Endothelial cell (in vitro differentiated cells): ENCODE data around the gene SYNJ2. TPM values are rescaled to one million over a fixed set of nuclear protein-coding genes. Genes with fewer than 3 reads are reported as not detected.

Experiments used
- DNase-seq: peaks from one replicate; pipeline ENCODE4 v3.0.0; 2021; ENCODE audit warnings: low spot score
- H3K27ac Mint-ChIP-seq: one replicate; pipeline ENCODE4 v1.8.0; 2021; ENCODE audit warnings: mixed read lengths, inconsistent platforms; ENCODE audit not compliant: unreplicated experiment
- H3K27me3 Mint-ChIP-seq: one replicate; pipeline ENCODE4 v1.8.0; 2021; ENCODE audit warnings: mild to moderate bottlenecking, moderate library complexity, mixed read lengths, inconsistent platforms; ENCODE audit not compliant: unreplicated experiment
- H3K36me3 Mint-ChIP-seq: one replicate; pipeline ENCODE4 v1.8.0; 2021; ENCODE audit warnings: mild to moderate bottlenecking, low read depth, mixed read lengths, inconsistent platforms; ENCODE audit not compliant: unreplicated experiment
- H3K4me1 Mint-ChIP-seq: one replicate; pipeline ENCODE4 v1.8.0; 2021; ENCODE audit warnings: mild to moderate bottlenecking, mixed read lengths, inconsistent platforms; ENCODE audit not compliant: unreplicated experiment
- H3K4me3 Mint-ChIP-seq: one replicate; pipeline ENCODE4 v1.8.0; 2021; ENCODE audit warnings: mild to moderate bottlenecking, mixed read lengths, inconsistent platforms; ENCODE audit not compliant: unreplicated experiment
- H3K9me3 Mint-ChIP-seq: one replicate; pipeline ENCODE4 v1.8.0; 2021; ENCODE audit warnings: mixed read lengths, inconsistent platforms; ENCODE audit not compliant: unreplicated experiment
- total RNA-seq: library from RNA; stranded (reverse); fragmentation: NEBNext Ultra II Directional; extraction: Animal tissue kit (Norgen Biotek cat#: 25700); gene quantifications from one replicate; pipeline ENCODE4 v1.2.1, GENCODE V29; 2021; ENCODE audit not compliant: unreplicated experiment
- TF ChIP-seq, protein P1 (sequence below): fragments of 200-600 bp; sonication (generic); IDR thresholded peaks from one replicate; pipeline ENCODE4 v1.5.0; 2021; ENCODE audit warnings: antibody characterized with exemption; ENCODE audit not compliant: unreplicated experiment

The SYNJ2 gene
- total RNA-seq, 1 donor from 2014 or later, result 33.7 TPM

DNA sequence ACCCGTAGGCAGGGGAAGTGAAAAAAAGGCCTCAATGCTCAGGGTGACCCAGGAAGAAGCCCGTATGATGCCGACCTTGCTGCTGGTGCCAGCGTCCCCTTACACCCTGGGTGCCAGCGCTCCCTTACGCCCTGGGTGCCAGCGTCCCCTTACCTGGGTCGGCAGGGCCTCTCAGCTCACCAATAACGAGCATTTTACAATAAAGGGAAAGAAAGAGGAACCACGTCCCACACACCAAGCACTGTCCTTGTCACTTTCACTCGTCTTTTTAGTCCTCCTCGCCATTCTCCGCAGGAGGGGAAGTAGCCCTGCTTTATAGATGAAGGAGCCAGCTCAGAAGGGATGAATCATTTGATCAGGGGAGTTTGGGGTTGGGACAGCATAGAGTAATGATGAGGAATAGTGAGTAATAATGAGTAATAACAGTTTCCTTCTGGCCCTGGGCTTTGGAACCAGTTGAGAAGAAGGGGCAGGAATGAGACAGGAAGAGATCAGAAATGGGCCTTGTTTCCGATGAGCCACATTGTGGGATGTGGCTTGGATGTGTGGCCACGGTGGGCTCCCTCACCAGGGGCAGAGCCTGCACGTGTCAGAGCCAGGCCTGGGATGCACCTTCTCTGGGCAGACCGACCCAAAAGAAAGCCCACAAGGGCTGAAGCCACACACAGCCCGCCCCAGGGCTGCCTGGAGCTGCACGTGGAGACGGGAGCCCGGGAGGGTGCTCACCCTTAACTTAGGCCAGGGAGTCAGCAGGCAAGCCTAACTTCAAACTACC is 75.7 kb downstream of the SYNJ2 start:
- no peaks in the 10 kb centered on the region for H3K9me3 Mint-ChIP-seq
- H3K4me3 Mint-ChIP-seq, result no peak overlapping the region
- peak overlapping the region; percentile 61 for H3K27ac Mint-ChIP-seq
- H3K27me3 Mint-ChIP-seq, result peaks cover 5% of the 10 kb centered on the region
- H3K4me1 Mint-ChIP-seq, result peaks cover 7% of the 10 kb centered on the region
- DNase-seq, result no peak
- TF ChIP-seq, protein P1, sequence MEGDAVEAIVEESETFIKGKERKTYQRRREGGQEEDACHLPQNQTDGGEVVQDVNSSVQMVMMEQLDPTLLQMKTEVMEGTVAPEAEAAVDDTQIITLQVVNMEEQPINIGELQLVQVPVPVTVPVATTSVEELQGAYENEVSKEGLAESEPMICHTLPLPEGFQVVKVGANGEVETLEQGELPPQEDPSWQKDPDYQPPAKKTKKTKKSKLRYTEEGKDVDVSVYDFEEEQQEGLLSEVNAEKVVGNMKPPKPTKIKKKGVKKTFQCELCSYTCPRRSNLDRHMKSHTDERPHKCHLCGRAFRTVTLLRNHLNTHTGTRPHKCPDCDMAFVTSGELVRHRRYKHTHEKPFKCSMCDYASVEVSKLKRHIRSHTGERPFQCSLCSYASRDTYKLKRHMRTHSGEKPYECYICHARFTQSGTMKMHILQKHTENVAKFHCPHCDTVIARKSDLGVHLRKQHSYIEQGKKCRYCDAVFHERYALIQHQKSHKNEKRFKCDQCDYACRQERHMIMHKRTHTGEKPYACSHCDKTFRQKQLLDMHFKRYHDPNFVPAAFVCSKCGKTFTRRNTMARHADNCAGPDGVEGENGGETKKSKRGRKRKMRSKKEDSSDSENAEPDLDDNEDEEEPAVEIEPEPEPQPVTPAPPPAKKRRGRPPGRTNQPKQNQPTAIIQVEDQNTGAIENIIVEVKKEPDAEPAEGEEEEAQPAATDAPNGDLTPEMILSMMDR, result no peak
- H3K36me3 Mint-ChIP-seq, result peaks cover 19% of the 10 kb centered on the region

DNA sequence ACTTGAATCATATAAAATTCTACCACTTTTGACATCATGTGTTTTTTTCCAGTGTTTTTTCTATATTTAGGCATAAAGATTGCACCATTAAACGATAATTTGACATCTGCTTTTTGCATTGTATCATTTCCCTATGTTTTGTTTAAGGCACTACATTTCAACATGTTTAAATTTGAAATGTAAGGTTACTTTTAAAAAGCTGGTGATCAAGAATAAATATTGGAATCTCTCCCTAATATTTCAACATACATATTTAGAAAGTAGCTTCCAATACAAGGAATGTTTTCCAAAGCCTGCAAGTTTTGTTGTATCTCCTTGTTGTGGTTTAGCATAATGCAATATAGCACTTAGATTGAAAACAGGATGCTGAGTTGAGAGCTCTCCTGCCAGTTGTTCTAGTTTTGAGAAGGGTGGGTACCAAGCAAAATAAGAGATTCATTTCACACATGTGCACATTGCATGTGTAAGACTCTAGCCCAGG is 76.5 kb downstream of the SYNJ2 start:
- Mint-ChIP-seq H3K27ac (no peak overlapping the region), H3K4me3 (no peak overlapping the region)
- TF ChIP-seq, protein P1, result no peak

DNA sequence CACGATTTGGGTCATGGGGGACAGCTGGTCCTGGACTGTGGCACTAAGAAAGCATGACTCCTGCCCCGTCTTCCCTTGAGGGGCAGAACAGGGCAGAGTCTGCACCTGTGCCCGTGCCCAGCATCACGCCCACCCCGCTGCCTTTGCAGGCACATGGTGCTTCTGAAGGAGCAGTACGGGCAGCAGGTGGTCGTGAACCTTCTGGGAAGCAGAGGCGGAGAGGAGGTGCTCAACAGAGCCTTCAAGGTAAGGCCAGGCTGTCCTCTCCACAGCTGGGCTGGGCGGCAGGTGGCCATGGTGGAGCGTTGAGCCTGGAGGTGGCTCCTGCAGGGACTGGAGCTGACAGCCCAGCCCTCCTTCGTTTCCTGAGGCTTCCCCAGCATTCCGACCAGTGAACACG is 77.4 kb downstream of the SYNJ2 start:
- H3K9me3 Mint-ChIP-seq, result no peaks in the 10 kb centered on the region
- DNase-seq, result no peak
- H3K36me3 Mint-ChIP-seq, result peaks cover 19% of the 10 kb centered on the region
- H3K27me3 Mint-ChIP-seq, result peaks cover 3% of the 10 kb centered on the region
- no peak overlapping the region for H3K4me3 Mint-ChIP-seq
- H3K4me1 Mint-ChIP-seq, result peaks cover 7% of the 10 kb centered on the region
- TF ChIP-seq, protein P1, result no peak
- H3K27ac Mint-ChIP-seq, result no peak overlapping the region

More for the DNA sequence above, 76.5 kb downstream of the SYNJ2 start:
- H3K27me3 Mint-ChIP-seq, result peaks cover 5% of the 10 kb centered on the region
- H3K9me3 Mint-ChIP-seq, result no peaks in the 10 kb centered on the region
- H3K4me1 Mint-ChIP-seq, result peaks cover 7% of the 10 kb centered on the region
- peaks cover 20% of the 10 kb centered on the region for H3K36me3 Mint-ChIP-seq
- no peak for DNase-seq

DNA sequence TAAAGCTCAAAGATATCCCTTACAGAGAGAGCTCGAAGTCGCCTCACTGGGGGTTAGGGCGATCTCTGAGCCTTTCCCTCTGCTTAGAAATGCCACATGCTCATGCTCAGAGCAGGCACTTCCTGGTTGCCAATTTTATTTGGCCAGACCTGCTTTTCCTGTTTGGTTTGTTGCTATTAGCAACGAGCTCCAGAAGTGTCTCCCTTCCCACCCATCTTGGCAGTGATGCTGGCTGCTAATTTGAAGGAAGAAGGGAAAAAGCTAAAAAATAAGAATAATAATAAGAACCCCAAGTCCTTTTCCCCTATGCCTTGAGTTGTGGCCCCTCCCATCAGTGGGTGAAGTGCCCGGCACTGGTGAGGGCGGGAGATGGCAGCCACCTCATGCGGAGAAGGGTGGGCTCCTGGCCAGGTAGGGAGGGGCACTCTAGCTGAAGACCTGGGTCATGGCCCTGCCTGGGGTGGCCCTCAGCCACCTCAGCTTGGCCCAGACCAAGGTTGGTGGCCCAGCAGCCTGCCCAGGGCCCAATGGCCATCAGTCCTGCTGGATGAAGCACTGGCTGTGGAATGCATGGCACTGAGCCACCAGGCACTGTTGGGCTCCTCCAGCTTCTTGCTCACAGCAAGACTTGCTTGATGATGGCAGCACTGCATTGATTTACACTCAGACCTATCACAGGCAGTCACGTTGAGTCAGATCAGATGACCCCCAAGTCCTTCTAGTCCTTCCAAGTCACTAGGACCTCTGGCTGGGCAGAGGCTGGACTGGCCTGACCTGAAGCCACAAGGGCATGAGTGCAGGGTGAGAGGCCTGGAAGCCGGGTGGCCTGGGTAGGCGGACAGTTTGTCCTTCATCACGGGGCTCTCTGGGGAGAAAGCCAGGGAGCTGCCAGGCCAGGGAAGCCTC is 79.0 kb downstream of the SYNJ2 start:
- Mint-ChIP-seq H3K36me3 (peaks cover 22% of the 10 kb centered on the region), H3K9me3 (no peaks in the 10 kb centered on the region), H3K4me3 (peak overlapping the region; percentile 79), H3K4me1 (peaks cover 7% of the 10 kb centered on the region), H3K27me3 (peaks cover 3% of the 10 kb centered on the region), H3K27ac (peak overlapping the region; percentile 95)
- TF ChIP-seq, protein P1, result no peak
- DNase-seq, result peak; percentile 53
